GM20000 (cell line): ENCODE measurements around the gene SRRD.
"Not testable (repeated sequence)": the region's sequence is repeated elsewhere in the genome, so short reads cannot be mapped to it uniquely, and the experiment has no call there.

Source experiments
- DNase-seq: peaks from one replicate; pipeline ENCODE4 v3.0.0; 2012; ENCODE audit warnings: low spot score
- TF ChIP-seq, protein P1 (sequence below): IDR thresholded peaks from 2 replicates; pipeline ENCODE4 v1.5.1; 2012; ENCODE audit warnings: mild to moderate bottlenecking, control low read depth; ENCODE audit errors: extremely low read depth, missing control alignments

SRRD gene

DNA sequence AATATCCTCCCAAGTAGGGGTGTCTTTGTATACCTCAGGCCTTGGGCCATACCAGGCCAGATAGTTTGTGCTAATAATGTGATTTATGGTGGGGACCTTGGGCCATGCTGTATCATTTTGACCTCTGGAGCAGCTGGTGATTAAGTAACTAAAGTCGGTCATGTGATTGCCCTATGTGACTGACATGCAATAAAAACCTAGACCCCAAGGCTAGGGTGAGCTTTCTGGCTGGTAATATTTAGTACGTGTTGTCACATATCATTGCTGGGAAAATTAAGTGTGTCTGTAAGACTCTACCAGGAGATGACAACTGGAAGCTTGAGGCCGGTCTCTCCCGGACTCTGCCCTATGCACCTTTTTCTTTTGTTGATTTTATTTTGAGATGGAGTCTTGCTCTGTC, 41.2 kb downstream of the SRRD start:
- TF ChIP-seq, protein P1, sequence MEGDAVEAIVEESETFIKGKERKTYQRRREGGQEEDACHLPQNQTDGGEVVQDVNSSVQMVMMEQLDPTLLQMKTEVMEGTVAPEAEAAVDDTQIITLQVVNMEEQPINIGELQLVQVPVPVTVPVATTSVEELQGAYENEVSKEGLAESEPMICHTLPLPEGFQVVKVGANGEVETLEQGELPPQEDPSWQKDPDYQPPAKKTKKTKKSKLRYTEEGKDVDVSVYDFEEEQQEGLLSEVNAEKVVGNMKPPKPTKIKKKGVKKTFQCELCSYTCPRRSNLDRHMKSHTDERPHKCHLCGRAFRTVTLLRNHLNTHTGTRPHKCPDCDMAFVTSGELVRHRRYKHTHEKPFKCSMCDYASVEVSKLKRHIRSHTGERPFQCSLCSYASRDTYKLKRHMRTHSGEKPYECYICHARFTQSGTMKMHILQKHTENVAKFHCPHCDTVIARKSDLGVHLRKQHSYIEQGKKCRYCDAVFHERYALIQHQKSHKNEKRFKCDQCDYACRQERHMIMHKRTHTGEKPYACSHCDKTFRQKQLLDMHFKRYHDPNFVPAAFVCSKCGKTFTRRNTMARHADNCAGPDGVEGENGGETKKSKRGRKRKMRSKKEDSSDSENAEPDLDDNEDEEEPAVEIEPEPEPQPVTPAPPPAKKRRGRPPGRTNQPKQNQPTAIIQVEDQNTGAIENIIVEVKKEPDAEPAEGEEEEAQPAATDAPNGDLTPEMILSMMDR: no peak

GRCh38 chr22:26525946-26526564, 42.4 kb downstream of the SRRD start:
- DNase-seq: no peak
- TF ChIP-seq, protein P1: no peak

More for the DNA sequence above, 41.2 kb downstream of the SRRD start:
- DNase-seq: no peak

- TF ChIP-seq, protein P1: no peak
These were observed 43.5 kb downstream of the SRRD start for GRCh38 chr22:26527167-26527566.

GRCh38 chr22:26527574-26528465, 44.1 kb downstream of the SRRD start:
- TF ChIP-seq, protein P1: no peak

More at GRCh38 chr22:26527167-26527566, 43.5 kb downstream of the SRRD start:
- no peak for DNase-seq

GRCh38 chr22:26528518-26528917, 44.8 kb downstream of the SRRD start:
- DNase-seq: not testable (repeated sequence)

More at GRCh38 chr22:26527574-26528465, 44.1 kb downstream of the SRRD start:
- DNase-seq: no peak

GRCh38 chr22:26529345-26529744, 45.7 kb downstream of the SRRD start:
- TF ChIP-seq, protein P1: no peak
- DNase-seq: no peak

DNA sequence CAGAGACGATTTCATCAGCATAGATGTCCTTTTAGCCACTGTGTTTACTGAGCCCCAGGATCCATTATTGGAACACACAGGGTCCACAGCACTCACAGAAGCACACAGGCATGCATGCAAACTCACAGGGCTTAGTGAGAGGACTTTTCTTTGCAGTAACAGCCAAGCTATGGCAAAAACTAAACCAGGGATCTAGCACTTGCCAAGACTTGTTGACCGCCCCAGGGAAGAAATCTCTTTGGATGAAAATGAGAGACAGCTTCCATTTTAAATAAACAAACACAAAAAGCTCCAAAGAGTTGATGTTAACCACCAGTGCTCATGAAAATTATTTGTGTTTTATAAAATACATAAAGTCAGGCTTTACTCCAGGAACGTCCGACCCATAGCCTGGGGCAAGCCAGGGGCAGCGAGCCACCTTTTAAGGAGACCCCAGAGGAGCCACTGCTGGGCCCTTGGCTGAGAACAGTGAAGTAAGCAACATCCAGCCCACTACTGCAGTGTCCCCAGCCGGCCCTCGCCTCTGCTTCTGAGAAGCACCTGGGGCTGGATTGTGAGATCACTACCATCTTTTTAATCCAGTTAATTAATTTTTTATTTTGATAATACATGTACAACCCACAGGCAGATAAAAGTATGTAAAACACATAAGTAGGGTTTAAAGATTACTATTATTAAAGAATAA, 50.6 kb downstream of the SRRD start:
- no peak for DNase-seq
- TF ChIP-seq, protein P1: no peak
